WTC11 (cell line): ENCODE data around the gene WWC1.

Experiments used
- ATF3 ChIP-seq: sonication (generic); formaldehyde crosslinking; conservative IDR thresholded peaks from 2 replicates; pipeline ENCODE4 v1.8.1; 2022; ENCODE audit warnings: mild to moderate bottlenecking, missing genetic modification reagents
- TF ChIP-seq, protein P1 (sequence below): sonication (generic); formaldehyde crosslinking; IDR thresholded peaks from 2 replicates; pipeline ENCODE4 v1.8.1; 2023; ENCODE audit warnings: mild to moderate bottlenecking, moderate library complexity, missing genetic modification reagents
- TF ChIP-seq, protein P2 (sequence below): fragments of 200-600 bp; IDR thresholded peaks from 2 replicates; pipeline ENCODE4 v1.8.0; 2022; ENCODE audit warnings: antibody characterized with exemption

GRCh38 chr5:168315416-168316138 lies 24.1 kb downstream of the WWC1 start:
- TF ChIP-seq ATF3: no peak
- TF ChIP-seq, protein P1, sequence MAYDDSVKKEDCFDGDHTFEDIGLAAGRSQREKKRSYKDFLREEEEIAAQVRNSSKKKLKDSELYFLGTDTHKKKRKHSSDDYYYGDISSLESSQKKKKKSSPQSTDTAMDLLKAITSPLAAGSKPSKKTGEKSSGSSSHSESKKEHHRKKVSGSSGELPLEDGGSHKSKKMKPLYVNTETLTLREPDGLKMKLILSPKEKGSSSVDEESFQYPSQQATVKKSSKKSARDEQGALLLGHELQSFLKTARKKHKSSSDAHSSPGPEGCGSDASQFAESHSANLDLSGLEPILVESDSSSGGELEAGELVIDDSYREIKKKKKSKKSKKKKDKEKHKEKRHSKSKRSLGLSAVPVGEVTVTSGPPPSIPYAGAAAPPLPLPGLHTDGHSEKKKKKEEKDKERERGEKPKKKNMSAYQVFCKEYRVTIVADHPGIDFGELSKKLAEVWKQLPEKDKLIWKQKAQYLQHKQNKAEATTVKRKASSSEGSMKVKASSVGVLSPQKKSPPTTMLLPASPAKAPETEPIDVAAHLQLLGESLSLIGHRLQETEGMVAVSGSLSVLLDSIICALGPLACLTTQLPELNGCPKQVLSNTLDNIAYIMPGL (CRISPR knock-in tag): no peak
- TF ChIP-seq, protein P2, sequence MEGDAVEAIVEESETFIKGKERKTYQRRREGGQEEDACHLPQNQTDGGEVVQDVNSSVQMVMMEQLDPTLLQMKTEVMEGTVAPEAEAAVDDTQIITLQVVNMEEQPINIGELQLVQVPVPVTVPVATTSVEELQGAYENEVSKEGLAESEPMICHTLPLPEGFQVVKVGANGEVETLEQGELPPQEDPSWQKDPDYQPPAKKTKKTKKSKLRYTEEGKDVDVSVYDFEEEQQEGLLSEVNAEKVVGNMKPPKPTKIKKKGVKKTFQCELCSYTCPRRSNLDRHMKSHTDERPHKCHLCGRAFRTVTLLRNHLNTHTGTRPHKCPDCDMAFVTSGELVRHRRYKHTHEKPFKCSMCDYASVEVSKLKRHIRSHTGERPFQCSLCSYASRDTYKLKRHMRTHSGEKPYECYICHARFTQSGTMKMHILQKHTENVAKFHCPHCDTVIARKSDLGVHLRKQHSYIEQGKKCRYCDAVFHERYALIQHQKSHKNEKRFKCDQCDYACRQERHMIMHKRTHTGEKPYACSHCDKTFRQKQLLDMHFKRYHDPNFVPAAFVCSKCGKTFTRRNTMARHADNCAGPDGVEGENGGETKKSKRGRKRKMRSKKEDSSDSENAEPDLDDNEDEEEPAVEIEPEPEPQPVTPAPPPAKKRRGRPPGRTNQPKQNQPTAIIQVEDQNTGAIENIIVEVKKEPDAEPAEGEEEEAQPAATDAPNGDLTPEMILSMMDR: no peak
